ENCODE measurements around the gene C2CD4B. TPM values are rescaled to one million over a fixed set of nuclear protein-coding genes. Genes with fewer than 3 reads are reported as not detected.

The C2CD4B gene
- total RNA-seq, 1 donor = not detected

DNA sequence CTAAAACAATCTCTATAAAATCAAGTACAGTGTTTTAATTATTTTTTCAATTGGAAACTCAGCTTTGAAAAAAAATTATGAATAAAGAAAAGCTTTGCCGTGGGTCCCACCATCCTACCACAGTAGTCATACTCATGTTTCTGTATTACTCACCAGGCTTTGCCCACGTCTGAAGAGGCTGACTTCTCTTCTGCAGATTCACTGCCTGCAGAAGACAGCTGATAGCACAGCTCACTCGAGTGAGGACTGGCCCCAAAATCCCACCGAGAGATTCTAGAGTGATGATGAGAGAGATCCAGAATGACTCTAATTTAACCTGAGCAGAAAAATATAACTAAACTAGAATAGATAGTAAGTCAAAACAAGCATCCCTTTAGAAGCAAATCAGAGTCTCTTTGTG is 11.9 kb downstream of the C2CD4B start:
- peaks cover 18% of the 10 kb centered on the region for H3K27me3 ChIP-seq (ENCODE audit: insufficient read depth, low read length)
- no peaks in the 10 kb centered on the region for H3K36me3 ChIP-seq (ENCODE audit: insufficient read depth, low read length)
- H3K9me3 ChIP-seq (ENCODE audit: low read depth, low read length) = no peaks in the 10 kb centered on the region
- no peaks in the 10 kb centered on the region for H3K4me1 ChIP-seq (ENCODE audit: insufficient read depth, low read length)
- no peaks in the 10 kb centered on the region for H4K20me1 ChIP-seq (ENCODE audit: insufficient read depth, low read length)
- H3K4me2 ChIP-seq (ENCODE audit: insufficient read depth, low read length) = no peak overlapping the region
- no peak overlapping the region for H2AFZ ChIP-seq (ENCODE audit: low read length)
- H3K27ac ChIP-seq (ENCODE audit: low read depth, low read length) = no peak overlapping the region
- no peaks in the 10 kb centered on the region for H3K79me2 ChIP-seq (ENCODE audit: insufficient read depth, low read length)
- no peak for TF ChIP-seq CTCF (IDR thresholded peaks at IDR 0.05; ENCODE audit: extremely low read depth, low read depth, low read length)
- H3K4me3 ChIP-seq (ENCODE audit: insufficient read depth, low read length) = no peak overlapping the region
- DNase-seq (ENCODE audit: insufficient read length, low spot score, missing footprints) = no peak

DNA sequence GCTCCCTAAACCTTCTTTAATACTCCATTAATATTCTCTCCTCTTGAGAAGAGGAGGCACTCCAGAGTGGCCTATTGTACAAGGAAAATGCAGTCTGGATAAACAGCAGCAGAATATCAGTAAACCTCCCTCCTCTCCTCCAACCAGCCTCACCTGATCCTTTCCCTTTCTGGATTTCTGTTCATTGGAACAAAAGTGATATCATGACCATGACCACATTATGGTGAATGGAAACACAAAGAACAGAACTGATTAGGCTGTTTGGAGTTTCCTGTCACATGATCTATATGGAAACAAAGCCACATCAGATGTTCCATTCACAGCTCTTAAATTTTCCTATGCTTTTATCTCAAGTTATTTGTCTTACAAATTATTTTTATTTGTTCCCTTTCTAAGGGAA is 14.6 kb downstream of the C2CD4B start:
- Histone ChIP-seq H4K20me1 (ENCODE audit: insufficient read depth, low read length) (no peaks in the 10 kb centered on the region), H3K79me2 (ENCODE audit: insufficient read depth, low read length) (no peaks in the 10 kb centered on the region), H3K4me2 (ENCODE audit: insufficient read depth, low read length) (no peak overlapping the region), H3K4me1 (ENCODE audit: insufficient read depth, low read length) (no peaks in the 10 kb centered on the region), H3K27me3 (ENCODE audit: insufficient read depth, low read length) (peaks cover 14% of the 10 kb centered on the region), H3K9me3 (ENCODE audit: low read depth, low read length) (no peaks in the 10 kb centered on the region), H3K36me3 (ENCODE audit: insufficient read depth, low read length) (no peaks in the 10 kb centered on the region), H3K4me3 (ENCODE audit: insufficient read depth, low read length) (no peak overlapping the region), H2AFZ (ENCODE audit: low read length) (no peak overlapping the region), H3K27ac (ENCODE audit: low read depth, low read length) (no peak overlapping the region)
- no peak for TF ChIP-seq CTCF (IDR thresholded peaks at IDR 0.05; ENCODE audit: extremely low read depth, low read depth, low read length)
- no peak for DNase-seq (ENCODE audit: insufficient read length, low spot score, missing footprints)

DNA sequence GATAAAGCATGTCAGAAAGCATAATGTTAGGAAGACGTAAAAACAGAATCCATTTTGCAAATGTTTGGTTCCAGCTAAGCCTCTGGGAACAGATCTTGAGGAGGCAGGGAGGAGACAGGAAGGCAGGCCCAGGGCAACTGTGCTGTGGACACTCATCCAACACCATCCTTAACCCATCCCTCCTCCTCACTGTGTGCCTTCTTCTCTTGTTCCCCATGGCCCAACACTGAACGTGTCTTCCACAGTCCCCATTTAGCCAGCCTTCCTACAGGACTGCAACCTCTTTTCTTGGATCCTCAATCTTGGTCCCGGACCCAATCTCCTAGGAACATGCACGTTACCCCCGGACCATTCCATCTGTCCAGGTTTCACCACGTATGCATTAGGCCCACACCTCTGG is 15.4 kb downstream of the C2CD4B start:
- no peaks in the 10 kb centered on the region for H3K79me2 ChIP-seq (ENCODE audit: insufficient read depth, low read length)
- TF ChIP-seq CTCF (IDR thresholded peaks at IDR 0.05; ENCODE audit: extremely low read depth, low read depth, low read length) = no peak
- H3K9me3 ChIP-seq (ENCODE audit: low read depth, low read length) = no peaks in the 10 kb centered on the region
- no peak overlapping the region for H2AFZ ChIP-seq (ENCODE audit: low read length)
- H4K20me1 ChIP-seq (ENCODE audit: insufficient read depth, low read length) = no peaks in the 10 kb centered on the region
- H3K4me2 ChIP-seq (ENCODE audit: insufficient read depth, low read length) = no peak overlapping the region
- H3K36me3 ChIP-seq (ENCODE audit: insufficient read depth, low read length) = no peaks in the 10 kb centered on the region
- peaks cover 14% of the 10 kb centered on the region for H3K27me3 ChIP-seq (ENCODE audit: insufficient read depth, low read length)
- no peak overlapping the region for H3K27ac ChIP-seq (ENCODE audit: low read depth, low read length)
- no peaks in the 10 kb centered on the region for H3K4me1 ChIP-seq (ENCODE audit: insufficient read depth, low read length)
- H3K4me3 ChIP-seq (ENCODE audit: insufficient read depth, low read length) = no peak overlapping the region
- DNase-seq (ENCODE audit: insufficient read length, low spot score, missing footprints) = no peak

- H2AFZ ChIP-seq (ENCODE audit: low read length) = no peak overlapping the region
- no peak for TF ChIP-seq CTCF (IDR thresholded peaks at IDR 0.05; ENCODE audit: extremely low read depth, low read depth, low read length)
- H3K4me2 ChIP-seq (ENCODE audit: insufficient read depth, low read length) = no peak overlapping the region
- H3K79me2 ChIP-seq (ENCODE audit: insufficient read depth, low read length) = no peaks in the 10 kb centered on the region
- DNase-seq (ENCODE audit: insufficient read length, low spot score, missing footprints) = no peak
- H4K20me1 ChIP-seq (ENCODE audit: insufficient read depth, low read length) = no peaks in the 10 kb centered on the region
- no peak overlapping the region for H3K27ac ChIP-seq (ENCODE audit: low read depth, low read length)
- peaks cover 17% of the 10 kb centered on the region for H3K27me3 ChIP-seq (ENCODE audit: insufficient read depth, low read length)
- H3K4me3 ChIP-seq (ENCODE audit: insufficient read depth, low read length) = no peak overlapping the region
- H3K4me1 ChIP-seq (ENCODE audit: insufficient read depth, low read length) = no peaks in the 10 kb centered on the region
- no peaks in the 10 kb centered on the region for H3K9me3 ChIP-seq (ENCODE audit: low read depth, low read length)
- H3K36me3 ChIP-seq (ENCODE audit: insufficient read depth, low read length) = no peaks in the 10 kb centered on the region
Measured at GRCh38 chr15:62147551-62147950, 17.5 kb downstream of the C2CD4B start.

All from osteoblast (primary cell).